CD4-positive, alpha-beta T cell treated with Interleukin-6 for 4 hours (primary cell): Measurements from ENCODE around the gene DLX3.

Experiments used
- DNase-seq: peaks from one replicate; pipeline ENCODE4 v3.0.0-alpha.2; 2020; ENCODE audit warnings: mixed read lengths

The DLX3 gene

DNA sequence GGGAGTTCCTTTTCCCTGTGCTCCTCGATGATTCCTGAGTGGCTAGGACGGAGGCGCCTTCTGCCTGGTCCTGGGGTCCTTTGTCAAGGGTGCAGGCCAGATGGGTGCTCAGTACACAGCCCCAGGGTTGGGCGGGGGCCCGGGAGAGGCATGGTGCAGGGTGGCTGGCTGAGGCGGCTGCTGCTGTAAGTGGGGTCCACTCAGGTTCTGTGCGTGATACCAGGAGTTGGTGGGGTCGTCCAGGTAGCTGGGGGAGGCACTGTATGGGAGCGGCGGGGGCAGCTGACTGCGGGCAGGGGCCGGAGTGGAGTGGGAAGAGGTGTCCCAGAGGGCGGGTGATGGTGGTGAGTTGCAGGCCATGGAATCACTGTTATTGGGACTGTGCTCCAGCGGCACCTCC, 3.6 kb downstream of the DLX3 start:
- DNase-seq: no peak

DNA sequence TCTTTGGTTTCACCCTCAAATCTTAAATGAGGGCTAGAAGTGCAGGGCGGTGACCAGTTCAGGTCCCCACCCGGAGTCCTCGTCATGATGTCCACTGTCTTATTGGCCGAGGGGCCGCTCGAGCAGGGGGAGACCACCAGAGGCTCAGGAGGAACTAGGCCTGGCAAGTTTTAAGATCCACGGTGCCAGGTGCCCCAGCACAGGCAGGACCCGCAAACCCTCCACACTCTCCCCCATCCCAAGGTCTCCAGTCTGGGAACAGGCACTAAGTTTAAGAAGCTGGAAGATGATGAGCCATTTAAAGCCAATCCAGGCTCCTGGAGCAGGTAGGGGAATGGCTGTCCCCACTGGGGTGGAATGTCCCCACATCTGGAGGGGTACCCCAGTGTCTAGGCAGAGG, 4.1 kb downstream of the DLX3 start:
- no peak for DNase-seq

GRCh38 chr17:49990331-49990730, 4.7 kb downstream of the DLX3 start:
- no peak for DNase-seq

- DNase-seq: no peak
These were observed 5.5 kb downstream of the DLX3 start for GRCh38 chr17:49989518-49989880.

DNA sequence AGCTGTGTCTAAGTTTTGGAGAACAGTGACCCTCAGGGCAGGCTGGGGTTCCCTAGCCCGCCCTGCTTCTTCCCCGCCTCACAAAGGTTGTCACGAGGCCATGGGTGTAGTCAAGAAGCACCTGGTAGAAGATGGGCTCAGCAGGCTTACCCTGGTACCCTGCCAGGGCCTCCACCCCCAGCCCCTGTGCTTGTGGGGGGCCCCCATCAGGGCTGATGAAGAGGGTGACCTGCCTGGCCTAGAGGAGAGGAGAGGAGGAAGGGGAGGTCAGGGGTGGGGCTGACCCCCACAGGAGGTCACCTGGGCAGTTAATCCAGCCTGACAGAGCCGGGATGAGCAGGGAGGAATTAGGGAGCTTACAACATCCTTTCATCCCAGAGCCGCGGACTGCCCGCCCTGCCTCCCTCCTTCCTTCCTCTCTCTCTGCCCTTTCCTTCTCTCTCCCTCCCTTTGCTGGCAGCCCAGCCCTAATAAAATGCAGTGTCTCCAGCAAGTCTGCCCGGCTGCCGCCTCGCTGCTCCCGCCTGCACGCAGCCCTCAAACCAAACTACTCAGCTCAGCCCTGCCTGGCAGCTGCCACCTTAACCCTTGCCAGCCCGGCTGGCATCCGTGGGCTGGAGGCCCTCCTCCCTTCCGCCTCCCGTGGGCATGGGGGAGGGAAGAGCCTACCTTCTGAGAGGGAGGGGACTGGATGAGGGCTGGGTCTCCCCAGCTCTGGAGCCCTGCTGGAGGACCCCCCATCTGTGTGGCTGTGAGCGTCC, 7.2 kb downstream of the DLX3 start:
- DNase-seq: no peak

DNA sequence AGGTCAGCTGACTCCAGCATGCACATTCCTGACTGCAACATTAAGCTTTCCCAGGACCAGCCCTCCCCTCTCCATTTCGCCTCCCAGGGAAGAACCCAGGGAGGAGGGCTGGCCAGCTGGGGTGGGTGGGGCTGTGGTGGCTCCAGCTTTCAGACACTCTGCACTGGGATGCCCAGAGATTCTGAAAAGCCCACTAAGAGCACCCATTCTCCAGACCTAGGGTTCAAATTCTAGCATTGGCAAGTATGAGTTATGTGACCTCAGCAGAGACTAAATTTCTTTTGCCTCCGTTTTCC, 7.8 kb downstream of the DLX3 start:
- DNase-seq: no peak

GRCh38 chr17:49986396-49987289, 8.4 kb downstream of the DLX3 start:
- no peak for DNase-seq

GRCh38 chr17:49985310-49985990, 9.6 kb downstream of the DLX3 start:
- no peak for DNase-seq

- DNase-seq: no peak
These were observed 10.2 kb downstream of the DLX3 start for GRCh38 chr17:49984776-49985175.

DNA sequence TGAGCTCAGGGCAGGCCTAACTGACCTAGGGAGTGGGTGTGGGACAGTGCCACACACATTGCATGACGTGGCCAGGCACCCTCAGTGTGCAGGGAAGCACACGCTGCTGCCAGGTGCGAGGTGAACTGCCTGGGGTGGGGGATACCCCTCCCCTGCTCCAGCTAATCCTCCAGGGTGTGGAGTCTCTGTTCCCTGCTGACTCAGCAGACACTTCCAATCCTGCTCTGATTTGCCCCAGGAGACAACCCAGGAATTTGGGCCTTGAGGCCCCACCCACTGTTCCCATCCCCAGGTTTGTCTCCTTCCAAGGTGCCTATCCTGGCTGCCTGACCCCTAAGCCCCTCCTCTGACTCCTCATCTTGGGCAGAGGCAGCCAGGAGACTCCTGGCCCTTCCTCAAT, 10.7 kb downstream of the DLX3 start:
- DNase-seq: no peak

GRCh38 chr17:49980703-49981197, 14.3 kb downstream of the DLX3 start:
- no peak for DNase-seq

- DNase-seq: no peak
These were observed 15.1 kb downstream of the DLX3 start for GRCh38 chr17:49979748-49980479.

DNA sequence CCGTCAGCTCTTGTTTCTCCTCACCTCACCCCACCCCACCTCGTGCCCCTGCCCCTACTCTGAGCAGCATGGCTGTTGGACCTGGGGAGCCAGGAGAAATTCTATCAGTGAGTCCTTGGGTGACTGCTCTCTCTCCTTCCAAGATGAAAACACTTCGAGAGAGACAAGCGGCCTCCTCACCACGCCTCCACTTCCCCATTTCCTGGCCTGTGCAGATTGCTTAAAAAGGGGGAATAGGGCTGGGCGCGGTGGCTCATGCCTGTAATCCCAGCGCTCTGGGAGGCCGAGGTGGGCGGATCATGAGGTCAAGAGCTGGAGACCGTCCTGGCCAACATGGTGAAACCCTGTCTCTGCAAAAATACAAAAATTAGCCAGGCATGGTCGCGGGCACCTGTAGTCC, 16.5 kb downstream of the DLX3 start:
- DNase-seq: no peak

GRCh38 chr17:49977463-49978389, 17.3 kb downstream of the DLX3 start:
- DNase-seq: no peak

GRCh38 chr17:49976828-49977202, 18.2 kb downstream of the DLX3 start:
- DNase-seq: no peak

DNA sequence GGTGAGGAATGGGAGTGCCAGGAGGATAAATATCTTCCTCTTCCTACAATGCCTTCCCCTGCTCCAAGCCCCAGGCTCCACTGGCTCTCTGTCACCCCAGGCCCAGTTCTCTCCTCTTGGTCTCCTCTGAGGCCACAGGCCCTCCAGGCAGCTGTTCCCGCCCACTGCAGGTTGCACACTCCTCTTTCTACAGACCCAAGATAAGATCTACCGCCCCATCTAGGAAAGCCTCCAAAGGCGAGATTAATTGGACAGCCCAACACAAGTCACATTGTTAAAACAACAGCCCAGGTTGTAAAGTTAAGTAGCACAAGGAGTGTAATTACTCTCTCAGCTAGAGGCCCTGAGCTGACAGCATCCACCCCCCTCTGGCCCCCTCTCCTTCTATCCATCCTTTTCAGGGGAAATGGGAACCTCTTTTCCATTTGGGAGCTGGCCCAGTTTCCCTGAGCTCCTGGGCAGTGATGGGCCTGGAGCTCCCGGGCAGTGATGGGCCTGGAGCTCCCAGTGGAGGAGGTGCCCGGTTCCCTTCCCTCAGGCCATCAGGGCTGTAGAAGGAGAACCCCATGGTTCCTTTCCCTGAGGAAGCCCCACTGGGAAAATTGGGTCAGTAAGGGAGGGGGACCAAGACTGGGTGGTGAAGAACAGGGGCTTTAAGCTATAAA, 18.7 kb downstream of the DLX3 start:
- DNase-seq: no peak

DNA sequence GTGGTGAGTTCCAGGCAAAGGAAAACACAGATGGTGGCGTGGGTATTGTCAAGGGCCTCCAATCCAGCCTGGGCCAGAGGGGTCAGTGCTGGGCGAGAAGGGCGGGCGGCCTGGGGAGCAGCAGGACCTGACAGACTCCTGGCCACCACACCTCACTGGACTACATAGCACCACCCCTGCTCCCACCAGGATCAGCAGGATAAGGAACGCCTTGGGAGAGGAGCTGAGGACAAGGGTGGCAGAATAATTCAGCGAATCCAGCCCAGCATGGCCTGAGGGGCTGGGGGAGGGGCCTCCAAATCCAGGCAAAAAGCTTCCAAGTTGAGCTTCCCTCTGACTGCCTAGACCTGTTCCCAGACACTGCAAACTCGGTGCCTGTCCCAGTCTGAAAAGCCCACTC, 19.5 kb downstream of the DLX3 start:
- no peak for DNase-seq

GRCh38 chr17:49973271-49973615, 21.8 kb downstream of the DLX3 start:
- DNase-seq: no peak

DNA sequence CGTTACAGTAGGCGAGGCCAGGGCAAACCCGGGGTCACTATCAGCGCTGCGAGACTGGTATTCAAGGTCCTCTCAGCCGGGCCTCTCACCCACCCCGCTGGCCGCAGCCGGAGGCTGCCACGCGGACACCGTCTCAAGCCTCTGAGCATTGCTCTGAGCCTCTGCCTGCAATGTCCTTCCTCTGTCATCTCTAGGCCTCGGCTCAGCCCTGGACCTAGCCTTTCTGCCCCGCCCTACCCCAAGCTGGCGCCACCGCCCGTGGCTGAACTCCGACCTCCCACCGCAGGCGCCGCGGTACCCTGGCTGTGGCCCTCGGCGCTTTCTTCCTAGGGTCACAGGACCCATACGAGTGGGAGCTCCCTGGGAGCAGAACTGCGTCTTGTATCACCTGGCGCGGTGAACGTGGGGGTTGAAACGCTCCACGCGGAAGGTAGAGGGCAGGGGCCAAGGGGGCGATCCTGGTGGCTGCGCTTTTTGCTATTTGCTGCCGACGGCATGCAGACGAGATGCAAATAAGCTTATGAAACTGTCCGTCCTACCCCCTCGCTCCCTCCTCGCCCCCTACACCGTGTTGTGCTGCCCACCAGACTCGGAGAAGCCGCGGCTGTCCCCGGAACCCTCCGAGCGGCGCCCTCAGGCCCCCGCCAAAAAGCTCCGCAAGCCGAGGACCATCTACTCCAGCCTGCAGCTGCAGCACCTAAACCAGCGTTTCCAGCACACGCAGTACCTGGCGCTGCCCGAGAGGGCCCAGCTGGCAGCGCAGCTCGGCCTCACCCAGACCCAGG, 22.3 kb downstream of the DLX3 start:
- DNase-seq: no peak

DNA sequence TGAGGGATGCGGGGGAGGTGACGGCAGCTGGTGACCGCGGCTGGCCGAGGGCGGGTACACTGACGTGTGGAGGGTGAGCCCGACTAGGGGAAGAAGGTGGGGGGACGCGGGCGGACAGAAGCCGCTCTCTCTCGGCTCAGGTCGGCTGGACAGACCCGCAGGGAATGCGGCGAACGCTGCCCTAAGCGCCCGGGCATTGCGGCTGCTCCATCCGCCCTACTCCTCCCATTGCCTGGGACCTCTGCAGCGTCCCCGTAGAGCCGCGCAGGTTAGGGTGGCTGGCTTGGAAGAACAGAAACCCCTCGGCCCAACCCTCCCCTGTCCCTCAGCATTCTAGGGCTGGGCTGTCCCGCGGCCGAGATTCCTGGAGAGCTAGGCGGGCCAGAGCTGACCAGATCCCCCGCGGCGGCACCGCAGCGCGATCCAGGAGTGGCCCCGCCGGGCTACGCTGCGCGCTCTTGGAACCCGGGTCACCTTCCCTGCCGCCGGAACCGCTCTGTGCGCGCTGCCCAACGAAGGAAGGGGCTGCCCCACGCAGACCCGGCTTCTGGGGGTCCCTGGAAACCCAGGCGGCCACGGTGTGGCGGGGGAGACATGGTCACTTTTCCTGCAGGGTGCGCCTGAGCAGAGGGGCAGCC, 23.1 kb downstream of the DLX3 start:
- no peak for DNase-seq
